ENCODE data around the gene SLIT3.
"Not testable (repeated sequence)": the region's sequence is repeated elsewhere in the genome, so short reads cannot be mapped to it uniquely, and the experiment has no call there.

- TF ChIP-seq MAX (IDR thresholded peaks at IDR 0.05; ENCODE audit: low read depth); CTCF (IDR thresholded peaks at IDR 0.05); EP300 (IDR thresholded peaks at IDR 0.05; ENCODE audit: borderline replicate concordance in 1 of 2, low read depth in 1 of 2, low read length in 1 of 2); RXRA (IDR thresholded peaks at IDR 0.05; ENCODE audit: borderline replicate concordance, low read depth); ELF1 (IDR thresholded peaks at IDR 0.05); USF2 (IDR thresholded peaks at IDR 0.05; ENCODE audit: borderline replicate concordance, low read depth, low read length); TEAD4 (IDR thresholded peaks at IDR 0.05; ENCODE audit: borderline replicate concordance, insufficient read depth); PBX3 (IDR thresholded peaks at IDR 0.05): not testable (repeated sequence)
These were observed 558.6 kb downstream of the SLIT3 start for GRCh38 chr5:168742311-168742710.

Data from SK-N-SH (cell line).